DLD1 (cell line): ENCODE data around the gene CALHM3.
"Not testable (repeated sequence)": the region's sequence is repeated elsewhere in the genome, so short reads cannot be mapped to it uniquely, and the experiment has no call there.

Experiments
- in situ Hi-C: cut with HindIII; loops from 2 replicates; pipeline ENCODE4 v1.10.0; 2017; ENCODE audit warnings: low sequenced_read_pairs

Gene CALHM3

DNA sequence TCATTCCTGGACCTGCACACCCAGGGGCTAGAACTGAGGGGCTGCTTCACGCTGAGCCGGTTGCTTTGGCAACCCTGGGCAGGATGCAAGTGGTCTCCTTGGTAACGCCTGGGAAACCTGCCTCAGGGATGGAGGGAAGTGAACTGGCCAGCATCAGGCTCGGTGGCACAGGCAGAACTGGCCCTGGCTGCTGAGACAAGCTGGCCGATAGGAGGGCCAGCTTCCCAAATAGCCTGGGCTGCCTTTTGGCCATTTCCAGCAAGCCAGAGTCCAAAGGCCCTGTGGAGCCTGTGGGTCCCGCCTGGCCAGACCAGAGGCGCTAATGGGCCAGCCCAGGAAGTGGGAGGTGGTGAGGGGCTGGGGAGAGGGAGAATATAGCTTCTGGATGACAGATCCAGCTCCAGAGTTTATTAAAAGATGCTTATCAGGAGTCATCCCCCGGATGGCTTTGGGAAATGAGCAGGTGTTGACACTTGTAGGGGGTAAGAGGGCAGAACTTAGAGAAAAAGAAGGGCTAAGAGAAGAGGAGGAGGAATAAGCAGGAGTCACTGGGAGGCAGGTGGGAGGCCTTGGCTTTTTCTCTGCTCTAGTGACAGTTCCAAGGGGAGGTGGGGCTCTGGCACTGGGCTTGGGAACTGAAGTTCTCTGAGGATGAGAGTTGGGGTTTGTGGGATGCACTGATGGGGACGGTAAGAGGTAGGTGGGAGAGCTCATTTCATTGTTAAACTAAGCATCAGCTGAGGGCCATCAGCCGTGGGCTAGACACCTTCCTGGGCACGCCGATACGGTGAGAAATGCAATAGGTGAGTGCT lies 24.0 kb upstream of the CALHM3 start:
- in situ Hi-C loops: no loop called here

DNA sequence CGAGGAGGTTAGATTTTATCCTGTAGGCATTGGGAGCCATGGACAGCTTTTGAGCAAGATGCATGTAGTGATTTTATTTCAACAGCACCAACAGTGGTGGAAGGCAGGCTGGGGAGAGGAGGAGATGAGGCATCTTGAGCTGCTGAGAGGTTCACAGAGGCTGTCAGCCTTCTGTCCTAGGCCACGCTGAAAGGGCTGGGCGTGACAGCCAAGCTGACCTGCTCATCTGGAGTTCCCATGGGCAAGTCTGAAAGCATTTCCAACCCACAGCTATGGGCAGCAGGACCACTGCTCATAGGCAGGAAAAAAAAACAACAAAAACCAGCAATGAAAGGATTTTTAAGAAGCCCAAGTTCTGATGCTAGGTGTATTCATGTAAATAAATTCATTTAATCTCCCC lies 22.1 kb upstream of the CALHM3 start:
- in situ Hi-C loops: no loop called here

DNA sequence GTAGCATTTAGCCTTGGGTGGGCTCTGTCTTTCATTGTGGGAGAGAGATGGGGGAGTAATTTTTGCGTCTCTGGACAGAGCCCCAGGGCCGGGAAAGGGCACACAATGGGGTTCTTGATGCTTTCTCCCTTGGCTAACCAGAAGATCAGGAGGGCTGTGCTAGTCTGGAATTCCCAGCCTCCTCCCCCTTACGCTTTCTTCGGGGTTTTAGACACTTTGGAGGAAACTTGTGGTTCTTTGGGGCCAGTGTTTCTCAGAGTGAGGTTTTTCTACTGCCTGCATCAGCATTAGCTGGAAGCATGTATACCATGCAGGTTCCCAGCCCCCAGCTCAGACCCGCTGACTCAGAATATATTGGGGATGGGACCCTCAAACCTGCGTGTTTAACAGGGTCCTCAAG lies 21.4 kb upstream of the CALHM3 start:
- in situ Hi-C loops: no loop called here

DNA sequence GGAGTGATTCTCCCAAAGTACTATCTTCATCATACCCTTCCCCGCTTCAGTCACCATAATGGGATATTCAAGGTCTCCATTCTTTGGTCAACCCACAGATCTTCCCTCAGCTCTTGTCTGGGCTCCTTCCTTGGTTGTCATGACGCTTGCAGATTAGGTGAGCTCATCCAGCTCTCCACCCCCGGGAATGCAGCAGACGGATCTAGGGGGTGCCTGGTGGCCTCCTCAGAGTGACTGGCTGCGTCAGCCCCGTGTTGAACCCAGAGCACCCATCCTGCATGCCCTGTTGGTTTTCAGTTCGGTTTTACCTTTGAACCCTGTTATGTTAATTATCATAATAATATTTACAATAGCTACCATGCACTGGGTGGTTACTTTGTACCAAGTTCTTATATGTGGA lies 20.8 kb upstream of the CALHM3 start:
- in situ Hi-C loops: no loop called here

DNA sequence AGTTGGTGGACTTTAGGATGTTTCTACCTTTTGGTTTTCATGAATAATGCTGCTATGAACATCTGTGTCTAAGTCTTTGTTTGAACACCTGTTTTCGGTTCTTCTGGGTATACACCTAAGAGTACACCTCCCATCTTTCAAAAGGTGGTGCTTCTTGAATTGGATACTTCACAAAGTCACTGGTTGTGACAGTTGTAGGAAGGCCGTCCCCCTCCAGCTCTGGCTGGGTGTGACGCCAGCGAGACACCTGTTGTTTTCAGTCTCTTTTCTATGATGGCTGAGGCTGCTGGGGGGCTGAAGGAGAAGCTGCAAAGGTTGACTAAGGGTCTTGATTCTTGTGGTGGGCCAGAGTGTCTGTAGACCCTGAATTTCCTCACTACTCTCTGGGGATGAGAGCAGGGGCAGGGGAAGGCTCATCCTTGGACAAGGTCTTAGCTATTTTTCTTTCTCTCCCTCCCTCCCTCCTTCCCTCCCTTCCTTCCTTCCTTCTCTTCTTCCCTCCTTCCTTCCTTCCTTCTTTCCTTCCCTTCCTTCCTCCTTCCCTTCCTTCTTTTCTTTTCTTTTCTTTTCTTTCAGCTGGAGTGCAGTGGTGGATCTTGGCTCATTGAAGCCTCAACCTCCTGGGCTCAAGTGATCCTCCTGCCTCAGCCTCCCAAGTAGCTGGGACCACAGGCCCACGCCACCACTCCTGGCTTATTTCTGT lies 20.0 kb upstream of the CALHM3 start:
- in situ Hi-C loops: no loop called here

DNA sequence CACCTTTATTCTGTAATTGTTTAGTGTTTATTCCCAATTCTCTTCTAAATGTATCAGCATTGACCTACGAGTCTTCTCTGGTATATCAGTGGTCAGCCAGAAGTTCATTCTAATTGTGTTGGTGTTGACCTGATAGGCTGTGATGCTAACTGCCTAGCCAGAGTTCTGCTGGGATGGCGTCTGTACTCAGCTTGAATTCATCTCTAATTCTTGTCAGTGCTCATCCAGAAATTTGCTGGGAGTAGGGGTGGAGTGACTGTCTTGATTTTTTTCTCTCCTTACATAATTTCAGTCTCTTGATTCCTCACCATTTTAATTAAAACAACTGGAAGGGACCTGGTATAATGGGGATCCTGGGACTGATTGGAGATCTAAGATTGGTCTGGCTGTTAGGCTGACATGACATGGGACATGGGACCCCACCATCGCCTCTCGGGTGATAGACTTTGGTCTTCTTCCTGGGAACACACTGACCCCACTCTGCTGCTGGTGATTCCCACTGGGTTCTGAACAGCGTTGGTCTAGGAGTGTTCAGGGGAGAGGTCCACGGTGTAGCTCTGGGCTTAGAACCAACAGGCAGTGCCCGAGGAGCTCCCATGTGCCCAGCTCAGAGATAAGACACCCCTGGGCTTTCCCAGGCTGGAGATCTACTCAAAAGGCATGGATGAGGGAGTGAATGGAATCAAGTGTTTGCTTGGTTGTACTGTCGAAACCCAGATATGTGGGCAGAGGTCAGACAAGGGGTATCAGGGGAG lies 18.3 kb upstream of the CALHM3 start:
- in situ Hi-C loops: no loop called here

DNA sequence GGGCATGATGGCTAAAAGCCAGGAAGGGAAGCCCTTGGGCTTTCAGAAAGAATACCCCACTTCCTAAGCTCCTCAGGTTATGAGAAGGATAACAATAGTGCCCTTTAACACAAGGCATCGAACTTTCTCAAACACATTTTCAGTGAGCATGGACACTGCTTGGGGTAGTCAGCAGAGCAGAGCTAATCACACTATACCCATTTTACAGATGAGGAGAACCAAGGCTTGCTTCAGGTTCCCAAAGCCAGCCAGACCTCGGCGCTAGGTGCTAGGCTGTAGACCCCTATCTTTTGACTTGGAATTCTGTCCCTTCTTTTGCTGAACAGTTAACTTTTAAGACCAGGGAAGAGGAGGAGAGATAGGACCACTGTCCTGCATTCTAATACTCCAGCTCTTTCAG lies 16.3 kb upstream of the CALHM3 start:
- in situ Hi-C loops: no loop called here

DNA sequence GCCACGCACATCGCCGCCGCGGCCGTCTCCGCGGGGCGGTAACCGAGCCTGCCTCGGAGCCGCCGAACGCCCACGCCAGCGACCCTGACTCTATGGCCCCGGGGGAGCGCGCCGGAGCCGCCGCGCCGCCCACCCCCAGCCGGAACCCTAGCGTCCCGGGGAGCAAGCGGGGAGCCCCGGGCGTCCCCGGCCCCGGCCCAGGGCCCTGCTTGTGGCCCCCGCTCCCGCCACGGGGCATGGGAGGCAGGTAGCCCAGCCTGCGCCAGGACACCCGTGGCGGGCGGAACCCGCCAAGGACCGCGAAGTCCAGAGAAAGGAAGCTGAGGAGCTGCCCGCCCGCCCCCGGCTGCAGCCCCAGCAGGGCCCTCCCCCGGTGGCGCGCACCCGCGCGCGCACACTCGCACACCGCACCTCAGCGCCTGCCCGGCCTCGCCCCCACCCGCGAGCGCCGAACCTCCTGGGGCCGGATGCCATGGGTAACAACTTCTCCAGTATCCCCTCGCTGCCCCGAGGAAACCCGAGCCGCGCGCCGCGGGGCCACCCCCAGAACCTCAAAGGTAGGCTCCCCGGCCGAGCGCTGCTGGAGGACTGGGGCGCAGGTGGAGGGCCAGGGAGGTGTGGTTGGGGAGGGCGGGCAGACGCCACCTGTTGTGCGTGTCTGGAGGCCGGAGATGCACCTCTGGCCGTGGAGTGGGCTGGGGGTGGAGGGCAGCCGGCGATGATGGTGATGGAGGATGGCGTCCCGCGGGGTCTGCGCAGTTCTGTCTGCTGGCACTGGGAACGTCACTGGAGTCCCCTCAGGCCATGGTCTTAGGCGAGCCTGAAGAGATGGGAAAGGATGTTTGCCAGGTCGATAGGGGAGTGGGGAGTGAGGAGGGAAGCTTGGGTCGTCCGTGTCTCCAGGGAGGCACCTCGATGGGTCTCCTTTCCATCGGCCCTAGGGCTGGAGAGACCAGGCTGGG lies 15.2 kb upstream of the CALHM3 start:
- in situ Hi-C loops: loop anchor here (5.0 kb wide), 1 partner anchor 42 kb away; the partner anchor contains the start of gene CALHM2

DNA sequence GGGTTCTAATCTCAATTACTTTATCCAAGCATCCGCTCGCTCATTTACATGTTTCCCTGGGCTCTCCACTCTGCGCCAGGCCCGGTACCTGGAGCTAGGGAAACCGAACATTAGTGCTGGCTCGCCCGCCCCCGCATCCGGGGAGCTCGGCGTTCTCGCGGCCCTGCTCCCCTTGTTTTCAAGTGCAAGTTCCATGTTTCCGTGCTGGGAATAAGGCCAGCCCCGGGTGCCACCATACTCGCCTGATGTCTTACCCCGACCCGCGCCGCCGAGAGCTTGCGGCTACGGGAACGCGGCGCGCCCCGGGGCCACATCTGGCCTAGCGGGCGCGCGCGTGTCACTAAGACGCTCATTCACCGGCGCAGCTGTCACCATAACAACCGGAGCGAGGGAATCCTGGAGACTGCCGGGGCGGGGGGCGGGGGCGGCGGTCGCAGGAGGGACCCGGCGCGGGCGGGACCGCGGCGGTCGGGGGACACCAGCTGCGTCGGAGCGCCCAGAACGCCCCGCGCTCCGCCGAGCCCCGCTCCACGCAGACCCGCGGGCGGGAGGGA lies 14.4 kb upstream of the CALHM3 start, which contains the start of gene NEURL1:
NEURL1 (plus strand) TSS at position 344 of the 554 bp plus-strand sequence. CDS start 683 bp downstream, outside the sequence.
- in situ Hi-C loops: loop anchor here (5.0 kb wide), 1 partner anchor 41 kb away; the partner anchor contains the start of gene CALHM2

DNA sequence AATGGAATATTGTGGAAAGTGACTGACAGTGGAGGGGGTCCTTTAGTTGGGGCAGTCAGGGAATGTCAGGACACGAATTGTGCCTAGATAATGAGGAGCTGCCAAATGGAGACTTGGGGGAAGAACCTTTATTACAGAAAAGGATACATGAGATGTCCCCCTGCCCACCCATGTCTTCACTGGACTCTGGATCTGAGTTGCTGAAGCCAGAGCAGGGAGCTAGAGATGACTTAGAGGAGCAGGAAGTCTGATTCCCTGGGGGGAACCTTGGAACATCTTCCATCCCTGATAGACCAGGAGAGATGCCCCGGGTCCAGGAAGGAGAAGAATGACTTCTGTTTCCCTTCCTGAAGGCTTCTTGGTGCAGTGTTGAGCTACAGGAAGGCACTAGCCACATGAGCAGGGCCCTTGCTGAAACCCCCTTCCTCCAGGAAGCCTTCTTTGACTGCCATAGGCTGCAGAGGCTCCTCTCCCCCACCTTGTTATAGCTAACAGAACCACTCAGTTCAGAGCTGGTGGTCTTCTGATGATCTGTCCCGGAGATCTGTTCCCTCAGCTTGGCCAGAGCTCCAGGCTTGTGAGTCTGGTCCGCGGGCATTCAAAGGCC lies 13.7 kb upstream of the CALHM3 start:
- in situ Hi-C loops: loop anchor here (5.0 kb wide), 1 partner anchor 40 kb away; the partner anchor contains the start of gene CALHM2

DNA sequence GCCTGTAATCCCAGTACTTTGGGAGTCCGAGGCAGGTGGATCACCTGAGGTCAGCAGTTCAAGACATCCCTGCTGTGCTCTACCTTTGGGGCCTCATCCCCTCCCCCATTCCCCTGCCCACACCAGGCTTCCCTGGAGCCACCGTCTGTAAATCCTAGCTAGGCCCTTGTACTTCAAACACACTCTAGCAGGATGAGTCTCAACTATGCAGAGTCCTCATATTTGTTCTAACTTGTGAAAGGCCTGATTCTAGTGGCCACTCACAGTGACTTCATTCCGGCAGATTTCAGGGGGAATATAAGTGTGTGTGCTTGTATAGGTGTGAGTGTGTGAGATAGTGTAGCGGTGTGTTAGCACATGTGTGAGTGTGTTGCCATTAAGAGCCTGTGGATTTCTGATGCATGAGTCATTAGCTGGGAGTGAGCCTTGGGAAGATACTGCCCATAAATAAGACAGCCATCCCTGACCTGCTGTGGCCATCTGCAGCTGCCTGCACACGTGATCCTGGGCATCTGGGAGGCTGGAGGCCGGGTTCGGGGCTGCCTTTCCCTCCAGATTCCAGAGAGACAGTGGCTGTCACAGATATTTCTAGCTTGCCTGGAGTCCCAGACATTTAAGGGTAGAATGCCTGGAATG lies 12.8 kb upstream of the CALHM3 start:
- in situ Hi-C loops: loop anchor here (5.0 kb wide), 1 partner anchor 40 kb away; the partner anchor contains the start of gene CALHM2

DNA sequence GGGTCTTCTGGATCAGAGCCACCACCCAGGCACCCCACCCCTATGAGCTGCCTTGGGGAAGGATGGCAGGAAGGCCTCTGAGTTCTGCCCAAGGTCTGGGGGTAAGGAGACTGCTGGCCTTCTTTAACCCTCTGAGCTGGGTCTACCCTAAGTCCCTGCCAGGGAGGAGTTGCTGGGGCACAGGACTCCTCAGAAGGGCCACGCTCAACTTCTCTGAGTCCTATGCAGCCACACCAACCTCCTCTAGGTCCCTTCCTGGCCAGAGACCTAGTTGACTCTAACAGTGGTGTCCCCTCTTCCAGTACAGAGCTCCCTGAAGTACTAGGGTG lies 11.9 kb upstream of the CALHM3 start:
- in situ Hi-C loops: loop anchor here (5.0 kb wide), 1 partner anchor 39 kb away; the partner anchor contains the start of gene CALHM2

DNA sequence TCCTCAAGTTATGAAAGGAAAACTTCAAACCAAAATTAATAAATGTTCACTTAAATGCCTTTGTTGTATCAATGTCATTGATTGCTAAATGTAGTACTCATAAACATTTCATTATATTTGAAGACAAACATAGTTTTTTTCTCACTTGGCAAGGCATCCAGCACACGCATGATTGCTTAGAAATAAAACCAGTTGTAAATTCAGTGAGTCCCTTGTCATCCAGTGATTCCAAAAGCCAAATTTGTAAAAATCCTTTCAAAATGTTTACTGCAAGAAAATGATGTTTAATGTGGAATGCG lies 8.3 kb upstream of the CALHM3 start:
- in situ Hi-C loops: no loop called here

DNA sequence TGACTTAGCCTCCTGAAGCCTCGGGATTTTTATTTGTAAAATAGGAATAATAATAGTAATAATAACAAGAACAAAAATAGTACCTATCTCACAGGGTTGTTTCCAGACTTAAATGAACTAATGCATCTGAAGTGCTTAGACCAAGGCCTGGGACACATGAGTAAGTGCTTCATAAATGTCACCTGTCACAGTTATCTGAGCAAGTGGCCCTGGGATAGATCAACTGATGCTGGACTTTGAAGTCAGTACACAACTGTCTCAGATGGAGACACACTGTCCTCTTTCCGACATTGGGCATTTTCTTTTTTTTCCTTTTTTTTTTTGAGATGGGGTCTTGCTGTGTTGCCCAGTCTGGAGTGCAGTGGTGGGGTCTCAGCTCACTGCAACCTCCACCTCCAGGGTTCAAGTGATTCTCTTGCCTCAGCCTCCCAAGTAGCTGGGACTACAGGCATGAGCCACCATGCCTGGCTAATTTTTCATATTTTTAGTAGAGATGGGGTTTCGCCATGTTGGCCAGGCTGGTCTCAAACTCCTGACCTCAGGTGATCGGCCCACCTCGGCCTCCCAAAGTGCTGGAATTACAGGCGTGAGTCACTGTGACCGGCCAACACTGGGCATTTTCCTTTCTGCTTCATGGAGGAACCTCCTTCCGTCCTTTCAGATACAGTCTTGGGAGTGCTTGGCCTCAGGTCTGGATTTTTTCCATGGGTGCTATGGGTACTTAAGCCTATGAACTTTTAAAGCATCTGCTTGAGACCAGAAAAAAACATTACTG lies 7.8 kb upstream of the CALHM3 start:
- in situ Hi-C loops: not testable (repeated sequence)

DNA sequence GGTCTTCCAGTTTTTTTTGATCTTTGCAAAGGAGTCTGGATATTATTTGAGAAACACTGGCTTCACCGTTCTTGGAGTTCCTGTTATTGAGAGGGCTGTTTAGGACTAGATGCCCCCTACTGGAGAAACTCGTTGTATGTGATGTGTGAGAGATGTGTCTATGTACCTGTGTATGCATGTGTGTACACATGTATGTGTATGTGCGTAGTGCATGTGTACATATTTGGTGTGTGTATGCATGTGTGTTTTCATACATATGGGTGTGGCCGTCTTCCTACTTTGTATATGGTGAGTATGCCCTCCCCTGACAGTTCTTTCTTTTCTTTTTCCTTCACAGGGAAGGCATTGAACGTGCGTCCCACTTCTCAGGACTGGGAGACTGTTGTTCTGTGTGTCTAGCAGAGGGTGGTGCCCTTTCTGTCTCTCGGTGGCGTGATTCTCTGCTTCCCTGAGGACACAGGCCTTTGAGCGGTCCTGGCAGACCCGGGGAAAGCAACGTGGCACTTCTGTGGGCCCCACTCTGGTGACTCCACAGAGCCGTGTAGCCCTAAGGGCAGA lies 3.0 kb upstream of the CALHM3 start:
- in situ Hi-C loops: no loop called here

DNA sequence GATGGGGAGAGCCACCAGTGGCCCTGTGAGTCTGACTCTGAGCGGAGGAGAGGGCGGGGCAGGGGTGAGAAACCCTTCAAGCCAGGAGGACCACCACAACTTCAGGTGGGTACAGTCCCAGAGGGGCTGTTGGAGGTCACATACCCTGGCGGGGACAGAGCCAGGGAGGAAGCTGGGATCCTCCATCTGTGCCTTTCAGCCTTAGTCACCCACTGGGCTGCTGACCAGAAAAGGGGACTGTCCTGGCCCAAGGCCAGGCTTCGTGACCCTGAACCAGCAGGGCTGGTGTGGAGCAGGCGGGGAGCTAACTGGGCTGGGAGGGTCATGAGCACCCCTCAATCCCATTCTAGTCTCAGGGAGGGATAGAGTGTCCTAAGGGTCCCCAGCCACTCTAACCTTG lies 1.5 kb upstream of the CALHM3 start:
- in situ Hi-C loops: no loop called here

DNA sequence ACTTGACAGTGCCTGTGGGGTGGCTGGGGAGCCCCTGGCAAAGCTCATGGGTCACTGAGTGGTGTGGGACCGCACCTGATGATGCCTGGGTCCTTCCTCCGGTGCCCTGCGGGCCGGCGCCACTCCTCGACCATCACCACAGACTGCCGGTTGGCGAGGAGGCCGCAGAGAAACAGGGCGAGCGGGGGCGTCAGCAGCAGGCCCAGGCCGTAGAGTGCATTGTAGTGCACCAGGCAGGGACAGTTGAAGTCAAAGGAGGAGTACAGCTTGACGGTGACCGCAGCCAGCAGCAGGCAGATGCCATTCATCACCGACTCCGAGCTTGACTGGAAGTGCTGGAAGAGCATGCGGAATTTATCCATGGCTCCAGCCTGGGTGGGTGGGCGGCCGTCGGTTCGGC lies 369 bp downstream of the CALHM3 start:
- in situ Hi-C loops: no loop called here
